Endothelial cell of umbilical vein (primary cell): ENCODE results near the gene PLEKHB2. TPM values are rescaled to one million over a fixed set of nuclear protein-coding genes. Genes with fewer than 3 reads are reported as not detected.

ENCODE experiments used
- polyA plus RNA-seq, 4 experiments: library from polyadenylated mRNA; depleted of rRNA in 3 of 4; stranded (reverse) in 3 of 4; unstranded in 1 of 4; fragments of >200 nt; gene quantifications; 2 replicates each; pipeline versions ENCODE4 v1.2.1 to v1.2.3, GENCODE V29; 2011 to 2012; ENCODE audit warnings: missing spikeins in 1 of 4
- small RNA-seq: library from RNA; depleted of rRNA; stranded (forward); fragments of <200 nt; gene quantifications from one replicate; pipeline ENCODE3, GENCODE V24; 2012; ENCODE audit warnings: low replicate concordance, low read depth; ENCODE audit not compliant: insufficient read depth, insufficient read length
- total RNA-seq: library from RNA; stranded (reverse); gene quantifications from 2 replicates; pipeline ENCODE4 v1.2.3, GENCODE V29; 2021

PLEKHB2 gene
- total and polyA plus RNA-seq, 2 donors (not counting 3 experiments of a cell fraction or from before 2014, with no cell fraction given), result 56.5 to 56.8 TPM

Small RNA genes within 50 kb of the gene (small RNA-seq; reads per million reads assigned to genes)
- gene AC009477.1, result not detected

Other genes with a start within 250 kb of the PLEKHB2 start
- gene FAM168B, start 11.9 kb upstream of the PLEKHB2 start, total RNA-seq, result 107 and 109 TPM in 2 replicates
- gene FAM168B, start 11.9 kb upstream of the PLEKHB2 start, polyA plus RNA-seq, result 183 and 185 TPM in 2 replicates
- gene POTEE, start 104.2 kb downstream of the PLEKHB2 start, total RNA-seq, result 0.21 and 0.31 TPM in 2 replicates
- gene POTEE, start 104.2 kb downstream of the PLEKHB2 start, polyA plus RNA-seq, result 0.06 TPM in 1 of 2 replicates, not detected in the other